ENCODE measurements around the gene GRB10.

The GRB10 gene

DNA sequence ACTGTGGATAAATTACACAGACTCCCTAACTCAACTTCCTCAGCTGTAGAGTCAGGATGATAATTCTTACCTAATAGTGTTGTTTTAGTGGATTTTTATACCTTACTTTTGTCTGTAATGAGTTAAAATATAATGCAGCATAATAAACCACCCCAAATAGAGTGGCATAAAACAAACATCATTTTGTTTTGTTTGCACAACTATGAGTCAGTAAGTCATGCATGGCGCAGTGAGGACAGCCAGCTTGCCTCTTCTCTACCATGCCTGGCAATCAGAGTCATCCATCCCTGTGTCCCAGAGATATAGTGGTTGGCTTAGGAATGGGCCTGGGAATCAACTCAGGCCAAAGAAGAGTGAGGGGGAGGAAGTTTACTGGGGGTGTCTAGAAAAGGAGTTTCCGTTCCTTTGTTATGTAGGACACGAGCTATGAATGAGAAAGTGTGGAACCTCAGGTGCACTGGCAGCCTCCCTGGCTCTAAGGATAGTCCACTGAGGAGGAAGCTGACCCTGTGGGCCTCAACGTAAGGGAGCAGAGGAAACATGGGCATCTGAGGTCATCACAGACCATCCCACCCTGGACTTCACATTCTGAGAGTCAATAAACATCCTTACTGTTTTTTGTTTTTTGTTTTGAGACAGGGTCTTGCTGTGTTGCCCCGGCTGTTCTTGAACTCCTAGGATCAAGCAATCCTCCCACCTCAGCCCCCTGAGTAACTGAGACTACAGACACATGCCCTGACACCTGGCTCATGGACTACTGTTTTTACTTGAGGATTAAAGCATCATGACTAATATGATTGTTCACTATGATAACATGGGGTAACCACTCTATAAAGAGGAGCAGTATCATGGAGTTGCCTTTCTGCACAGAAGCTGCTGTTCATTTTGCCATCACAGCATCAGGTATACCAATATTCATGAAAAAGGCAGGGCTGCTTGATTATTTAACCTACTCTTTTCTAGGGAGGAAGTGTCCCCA, 21.0 kb upstream of the GRB10 start:
- no peak overlapping the region for H3K4me3 ChIP-seq (ENCODE audit: low read depth, low read length)

DNA sequence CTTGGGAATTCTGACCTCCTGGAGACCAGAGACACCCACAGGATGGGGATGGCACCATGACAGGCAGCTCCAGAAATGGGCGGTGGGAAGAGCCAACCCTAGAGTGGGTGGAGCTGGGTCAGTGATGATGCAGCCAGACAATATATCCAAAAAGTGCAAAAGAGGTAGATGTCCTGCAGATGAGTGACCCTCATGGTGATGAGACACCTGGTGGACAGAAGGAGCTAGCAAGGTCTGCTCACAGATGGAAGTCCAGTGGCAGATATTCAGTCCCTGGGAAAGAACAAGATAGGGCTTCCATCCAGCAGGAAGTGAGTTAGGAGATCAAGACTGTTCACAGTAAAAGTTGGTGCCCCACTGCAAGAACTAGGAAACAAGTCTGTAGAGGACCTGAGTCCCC, 19.2 kb upstream of the GRB10 start:
- H3K4me3 ChIP-seq (ENCODE audit: low read depth, low read length), result no peak overlapping the region

DNA sequence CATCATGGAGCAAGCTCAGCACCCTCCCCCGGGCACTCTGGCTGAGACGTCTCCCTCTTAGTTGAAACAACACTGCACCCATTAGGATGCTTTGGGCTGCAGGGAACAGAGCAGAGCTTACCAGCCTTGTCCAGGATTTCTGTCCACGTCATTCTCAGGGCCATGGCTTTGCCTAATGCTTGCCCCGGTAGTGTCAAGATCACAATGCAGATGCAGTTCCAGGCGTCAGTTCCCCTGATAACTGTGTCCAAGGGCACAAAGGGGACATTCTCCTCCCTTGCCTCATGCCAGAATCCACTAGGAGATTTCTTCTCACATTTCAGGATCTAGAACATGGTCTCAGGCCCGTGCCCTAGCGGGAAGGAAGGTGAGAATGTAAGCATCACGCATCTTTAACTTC, 17.2 kb upstream of the GRB10 start:
- no peak overlapping the region for H3K4me3 ChIP-seq (ENCODE audit: low read depth, low read length)

DNA sequence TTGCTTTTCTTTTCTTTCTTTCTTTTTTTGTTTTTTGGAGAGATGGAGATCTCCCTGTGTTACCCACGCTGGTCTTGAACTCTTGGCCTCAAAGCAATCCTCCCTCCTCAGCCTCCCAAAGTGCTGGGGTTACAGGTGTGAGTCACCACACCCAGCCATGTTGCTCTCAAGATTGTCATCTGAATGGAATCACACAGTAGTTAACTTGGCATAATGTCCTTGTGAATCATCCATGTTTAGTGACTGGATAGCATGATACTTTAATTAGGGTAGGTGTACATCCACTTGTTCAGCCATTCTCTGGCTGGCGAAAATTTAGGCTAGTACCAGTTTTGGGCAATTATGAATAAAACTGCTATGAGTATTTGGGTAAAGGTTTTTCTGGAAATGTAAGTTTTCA, 15.4 kb upstream of the GRB10 start:
- no peak overlapping the region for H3K4me3 ChIP-seq (ENCODE audit: low read depth, low read length)

GRCh38 chr7:50795831-50796230, 13.1 kb upstream of the GRB10 start:
- H3K4me3 ChIP-seq (ENCODE audit: low read depth, low read length), result no peak overlapping the region

DNA sequence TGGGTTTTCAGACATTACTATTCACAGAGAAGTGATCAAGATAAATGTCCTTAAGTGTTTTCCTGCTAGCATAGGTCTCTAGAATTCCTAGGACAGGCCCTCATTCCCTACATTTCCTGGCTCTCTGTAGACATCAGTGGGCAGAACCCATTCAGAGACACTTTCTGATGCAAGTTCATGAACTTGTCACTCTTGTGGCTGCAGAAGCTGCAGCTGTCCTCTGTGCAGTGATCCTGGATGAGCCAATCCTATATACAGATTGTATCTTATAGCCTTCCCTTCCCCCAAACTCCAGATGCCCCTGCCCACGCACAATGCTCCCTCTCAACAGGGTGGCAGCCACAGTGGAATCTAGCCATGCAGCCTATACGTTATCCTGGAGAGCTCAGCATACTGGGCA, 12.6 kb upstream of the GRB10 start:
- no peak overlapping the region for H3K4me3 ChIP-seq (ENCODE audit: low read depth, low read length)

- peak overlapping the region; percentile 45 for H3K4me3 ChIP-seq (ENCODE audit: low read depth, low read length)
Measured at GRCh38 chr7:50793947-50794570, 11.4 kb upstream of the GRB10 start.

GRCh38 chr7:50793120-50793946, 10.6 kb upstream of the GRB10 start:
- H3K4me3 ChIP-seq (ENCODE audit: low read depth, low read length), result peak overlapping the region; percentile 45

- peak overlapping the region; percentile 84 for H3K4me3 ChIP-seq (ENCODE audit: low read depth, low read length)
Measured at GRCh38 chr7:50792342-50793119, 9.8 kb upstream of the GRB10 start.

- H3K4me3 ChIP-seq (ENCODE audit: low read depth, low read length), result peak overlapping the region; percentile 84
Measured at GRCh38 chr7:50791938-50792341, 9.2 kb upstream of the GRB10 start.

DNA sequence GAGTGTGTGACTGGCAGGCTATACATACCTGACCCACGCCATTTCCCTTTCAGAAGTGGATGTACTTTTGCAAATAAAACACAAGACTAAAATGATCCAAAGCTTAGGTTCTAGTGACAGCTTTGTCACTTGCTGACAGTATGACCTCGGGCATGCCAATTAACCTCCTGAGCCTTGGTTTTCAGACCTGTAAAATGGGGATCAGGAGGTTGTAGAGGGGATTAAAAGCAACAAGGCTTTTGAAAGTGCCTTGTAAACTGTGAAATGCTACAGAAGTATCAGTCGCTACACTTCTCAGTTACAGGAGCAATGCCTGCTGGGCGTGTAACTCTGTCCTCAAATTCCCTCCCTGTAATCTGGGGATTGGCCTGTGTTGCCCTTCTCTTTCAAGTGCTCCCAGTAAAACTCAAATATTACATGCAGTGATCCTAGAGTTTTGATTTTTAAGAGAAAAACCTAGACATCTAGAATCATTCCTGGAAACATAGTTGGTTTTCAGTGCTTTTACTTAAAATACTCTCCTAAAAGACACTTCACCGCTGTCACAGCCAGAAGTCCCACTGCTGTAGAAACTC, 8.8 kb upstream of the GRB10 start:
- H3K4me3 ChIP-seq (ENCODE audit: low read depth, low read length), result peak overlapping the region; percentile 84

GRCh38 chr7:50790381-50790780, 7.7 kb upstream of the GRB10 start:
- H3K4me3 ChIP-seq (ENCODE audit: low read depth, low read length), result no peak overlapping the region

DNA sequence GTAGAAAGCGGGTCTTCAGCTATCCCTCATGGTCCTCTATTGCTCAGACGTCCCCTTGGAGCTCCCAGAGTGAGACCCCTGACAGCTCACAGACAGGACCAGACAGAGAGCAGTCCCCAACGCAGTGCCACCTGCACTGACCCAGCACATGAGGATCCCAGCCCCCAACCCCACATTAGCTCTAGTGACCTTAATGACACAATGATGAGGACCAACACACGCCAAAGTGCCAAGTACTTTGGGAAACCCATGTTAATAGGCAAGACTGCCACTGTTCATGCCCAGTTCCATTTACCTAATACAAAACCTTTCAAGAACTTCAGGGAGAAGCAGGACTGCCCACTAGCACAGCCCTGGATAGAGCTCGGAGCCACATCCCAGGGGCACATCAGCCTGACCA, 5.7 kb upstream of the GRB10 start:
- no peak overlapping the region for H3K4me3 ChIP-seq (ENCODE audit: low read depth, low read length)

DNA sequence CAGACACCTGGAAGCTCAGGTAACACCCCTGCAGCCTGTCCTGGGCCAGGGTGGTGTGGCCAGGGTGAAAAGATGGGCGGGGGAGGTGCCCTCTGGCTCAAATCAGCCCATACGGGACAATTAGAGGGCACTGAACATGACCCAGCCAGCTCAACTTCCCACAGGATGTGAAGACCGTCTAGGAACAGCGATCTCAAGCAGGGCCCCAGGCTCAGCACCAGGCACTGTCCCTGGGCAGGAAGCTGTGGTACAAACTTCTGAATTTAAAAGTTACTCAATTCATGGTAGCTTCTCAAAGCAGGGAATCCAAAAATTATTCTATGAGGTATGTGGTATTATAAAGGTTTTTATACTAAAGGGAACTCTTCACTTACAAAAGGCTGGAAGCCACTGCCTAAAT, 5.1 kb upstream of the GRB10 start:
- H3K4me3 ChIP-seq (ENCODE audit: low read depth, low read length), result no peak overlapping the region

- no peak overlapping the region for H3K4me3 ChIP-seq (ENCODE audit: low read depth, low read length)
Measured at GRCh38 chr7:50785346-50785745, 2.6 kb upstream of the GRB10 start.

DNA sequence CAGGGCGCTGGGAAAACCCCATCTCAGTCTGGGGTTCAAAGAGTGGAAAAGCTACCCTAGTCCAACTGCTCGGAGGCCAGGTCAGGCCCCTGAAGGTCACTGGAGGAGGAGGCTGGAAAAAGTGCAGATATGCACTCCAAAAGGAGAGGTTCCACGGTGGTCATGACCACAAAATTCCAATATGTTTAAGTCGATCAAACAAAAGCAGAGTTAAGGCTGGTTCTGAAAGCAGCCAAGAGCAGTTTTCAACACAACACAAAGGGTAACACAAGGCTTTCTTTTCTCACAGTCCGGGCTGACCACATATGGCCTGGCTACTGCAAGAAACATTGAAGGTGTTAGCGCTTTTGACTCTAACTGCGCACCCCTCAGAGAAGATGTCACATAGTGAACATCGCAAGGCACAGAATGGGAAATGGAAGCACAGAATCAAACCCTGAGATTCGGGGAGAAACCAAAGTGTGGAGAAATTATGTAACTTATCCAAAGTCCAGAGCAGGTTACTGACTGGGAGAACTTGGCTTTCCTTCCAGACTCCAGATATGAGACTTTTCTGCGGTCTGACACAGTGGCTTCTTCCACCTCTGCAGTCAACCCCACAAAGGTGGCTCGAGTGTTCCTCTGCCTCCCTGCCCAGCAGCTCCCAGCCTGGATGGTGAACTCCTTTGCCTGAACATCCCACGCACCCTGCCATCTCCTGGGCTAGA, 1.3 kb upstream of the GRB10 start:
- H3K4me3 ChIP-seq (ENCODE audit: low read depth, low read length), result no peak overlapping the region

GRCh38 chr7:50783303-50783702, 607 bp upstream of the GRB10 start:
- no peak overlapping the region for H3K4me3 ChIP-seq (ENCODE audit: low read depth, low read length)

GRCh38 chr7:50781381-50782293, 1.1 kb downstream of the GRB10 start:
- peak overlapping the region; percentile 25 for H3K4me3 ChIP-seq (ENCODE audit: low read depth, low read length)

GRCh38 chr7:50780436-50780835, 2.3 kb downstream of the GRB10 start:
- no peak overlapping the region for H3K4me3 ChIP-seq (ENCODE audit: low read depth, low read length)

Measured in iPS-11a (cell line).